ENCODE measurements around the gene GSTO2. TPM values are rescaled to one million over a fixed set of nuclear protein-coding genes. Genes with fewer than 3 reads are reported as not detected.

GSTO2 gene
- total and polyA plus RNA-seq, 10 donors: 0.32 to 1.4 (median 0.91) TPM

DNA sequence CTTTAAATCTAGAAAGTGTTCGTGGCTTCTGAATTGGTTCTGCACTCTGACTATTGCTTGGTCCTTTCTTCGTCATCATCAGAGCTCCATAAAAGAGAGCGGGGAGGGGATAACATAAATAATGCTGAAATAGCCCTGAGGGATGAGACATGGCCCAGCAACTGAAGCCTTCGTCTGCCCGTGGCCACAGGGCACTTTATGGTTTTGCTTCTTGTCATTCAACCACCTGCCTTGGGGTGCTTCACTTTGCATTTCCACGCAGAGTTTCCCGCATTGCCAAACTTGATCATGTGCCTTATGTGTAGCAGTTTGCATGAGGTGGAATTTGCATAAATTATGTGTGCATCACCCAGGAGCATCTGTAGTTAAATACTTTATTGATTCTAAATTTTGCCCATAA lies 15.9 kb downstream of the GSTO2 start:
- no peak overlapping the region for H3K27ac ChIP-seq
- H3K4me1 ChIP-seq: no peaks in the 10 kb centered on the region
- no peak for DNase-seq
- no peak overlapping the region for H3K4me3 ChIP-seq
- TF ChIP-seq POLR2A (IDR thresholded peaks at IDR 0.05): no peak
- TF ChIP-seq, protein P1, sequence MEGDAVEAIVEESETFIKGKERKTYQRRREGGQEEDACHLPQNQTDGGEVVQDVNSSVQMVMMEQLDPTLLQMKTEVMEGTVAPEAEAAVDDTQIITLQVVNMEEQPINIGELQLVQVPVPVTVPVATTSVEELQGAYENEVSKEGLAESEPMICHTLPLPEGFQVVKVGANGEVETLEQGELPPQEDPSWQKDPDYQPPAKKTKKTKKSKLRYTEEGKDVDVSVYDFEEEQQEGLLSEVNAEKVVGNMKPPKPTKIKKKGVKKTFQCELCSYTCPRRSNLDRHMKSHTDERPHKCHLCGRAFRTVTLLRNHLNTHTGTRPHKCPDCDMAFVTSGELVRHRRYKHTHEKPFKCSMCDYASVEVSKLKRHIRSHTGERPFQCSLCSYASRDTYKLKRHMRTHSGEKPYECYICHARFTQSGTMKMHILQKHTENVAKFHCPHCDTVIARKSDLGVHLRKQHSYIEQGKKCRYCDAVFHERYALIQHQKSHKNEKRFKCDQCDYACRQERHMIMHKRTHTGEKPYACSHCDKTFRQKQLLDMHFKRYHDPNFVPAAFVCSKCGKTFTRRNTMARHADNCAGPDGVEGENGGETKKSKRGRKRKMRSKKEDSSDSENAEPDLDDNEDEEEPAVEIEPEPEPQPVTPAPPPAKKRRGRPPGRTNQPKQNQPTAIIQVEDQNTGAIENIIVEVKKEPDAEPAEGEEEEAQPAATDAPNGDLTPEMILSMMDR (IDR thresholded peaks at IDR 0.05 in 8 of 11, conservative IDR thresholded peaks at IDR 0.05 in 3 of 11): no peak
- no peak for TF ChIP-seq POLR2AphosphoS5 (IDR thresholded peaks at IDR 0.05)
- intact Hi-C loops (cut with DNase I; ENCODE audit: low total_unique reads): no loop called here
- 70 to 85% (median 81%) methylated on average over 7 of the region's 7 CpGs for WGBS, 5 donors
- H3K9me3 ChIP-seq: no peaks in the 10 kb centered on the region
- peaks cover 0 to 4% (median 0%) of the 10 kb centered on the region in 7 donors for H3K27me3 ChIP-seq (replicated peaks in 1 of 7)
- no peaks in the 10 kb centered on the region for H3K36me3 ChIP-seq

DNA sequence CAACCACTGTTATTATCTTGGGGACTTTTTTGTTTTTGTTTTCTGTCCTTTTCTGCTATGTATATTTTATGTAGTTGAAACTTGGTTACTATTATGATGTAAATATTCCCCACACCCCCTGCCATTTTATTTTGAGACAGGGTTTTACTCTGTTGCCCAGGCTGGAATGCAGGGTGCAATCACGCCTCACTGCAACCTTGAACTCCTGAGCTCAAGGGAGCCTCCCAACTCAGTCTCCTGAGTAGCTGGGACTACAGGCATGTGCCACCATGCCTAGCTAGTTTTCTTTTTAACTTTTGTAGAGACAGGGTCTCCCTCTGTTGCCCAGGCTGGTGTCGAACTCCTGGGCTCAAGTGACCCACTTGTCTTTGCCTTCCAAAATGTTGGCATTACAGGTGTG lies 18.0 kb downstream of the GSTO2 start:
- intact Hi-C loops (cut with DNase I; ENCODE audit: low total_unique reads): no loop called here
- 66 to 90% (median 74%) methylated on average over 2 of the region's 2 CpGs for WGBS, 5 donors
- peaks cover 0 to 16% (median 0%) of the 10 kb centered on the region in 7 donors for H3K27me3 ChIP-seq (replicated peaks in 1 of 7)
- DNase-seq: no peak
- TF ChIP-seq, protein P1 (IDR thresholded peaks at IDR 0.05 in 8 of 11, conservative IDR thresholded peaks at IDR 0.05 in 3 of 11): no peak
- TF ChIP-seq POLR2AphosphoS5 (IDR thresholded peaks at IDR 0.05): no peak
- no peak overlapping the region for H3K27ac ChIP-seq
- H3K9me3 ChIP-seq: no peaks in the 10 kb centered on the region
- no peaks in the 10 kb centered on the region for H3K36me3 ChIP-seq
- no peak overlapping the region for H3K4me3 ChIP-seq
- H3K4me1 ChIP-seq: peaks cover 0 to 12% (median 9%) of the 10 kb centered on the region in 6 donors

DNA sequence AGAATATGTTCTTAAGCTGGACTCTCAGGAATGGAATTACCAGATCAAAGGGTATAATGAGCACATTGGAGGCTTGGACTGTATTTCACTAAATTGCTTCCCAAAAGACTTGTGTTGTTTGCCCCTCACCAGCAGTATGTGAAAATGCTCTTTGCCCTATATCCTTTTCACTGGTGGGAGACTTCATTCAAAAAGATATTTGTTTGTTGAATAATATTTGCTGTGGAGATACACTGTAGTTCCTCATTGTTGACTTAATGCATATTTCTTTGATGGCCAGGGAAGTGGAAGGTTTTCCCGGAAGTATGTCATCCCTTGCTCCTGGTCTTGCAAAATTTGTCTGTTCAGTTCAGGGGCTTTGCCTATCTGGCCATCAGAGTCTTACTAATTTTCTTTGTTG lies 19.4 kb downstream of the GSTO2 start:
- Histone ChIP-seq H3K9me3 (no peaks in the 10 kb centered on the region), H3K36me3 (no peaks in the 10 kb centered on the region), H3K27me3 (replicated peaks in 1 of 7) (peaks cover 0 to 16% (median 0%) of the 10 kb centered on the region in 7 donors), H3K4me1 (peaks cover 0 to 25% (median 14%) of the 10 kb centered on the region in 6 donors), H3K4me3 (no peak overlapping the region), H3K27ac (no peak overlapping the region)
- no peak for TF ChIP-seq POLR2A (IDR thresholded peaks at IDR 0.05)
- no peak for TF ChIP-seq POLR2AphosphoS5 (IDR thresholded peaks at IDR 0.05)
- TF ChIP-seq, protein P1 (IDR thresholded peaks at IDR 0.05 in 8 of 11, conservative IDR thresholded peaks at IDR 0.05 in 3 of 11): no peak
- WGBS, 5 donors: 62 to 80% (median 79%) methylated on average over 1 of the region's 1 CpG
- intact Hi-C loops (cut with DNase I; ENCODE audit: low total_unique reads): no loop called here
- no peak for DNase-seq

DNA sequence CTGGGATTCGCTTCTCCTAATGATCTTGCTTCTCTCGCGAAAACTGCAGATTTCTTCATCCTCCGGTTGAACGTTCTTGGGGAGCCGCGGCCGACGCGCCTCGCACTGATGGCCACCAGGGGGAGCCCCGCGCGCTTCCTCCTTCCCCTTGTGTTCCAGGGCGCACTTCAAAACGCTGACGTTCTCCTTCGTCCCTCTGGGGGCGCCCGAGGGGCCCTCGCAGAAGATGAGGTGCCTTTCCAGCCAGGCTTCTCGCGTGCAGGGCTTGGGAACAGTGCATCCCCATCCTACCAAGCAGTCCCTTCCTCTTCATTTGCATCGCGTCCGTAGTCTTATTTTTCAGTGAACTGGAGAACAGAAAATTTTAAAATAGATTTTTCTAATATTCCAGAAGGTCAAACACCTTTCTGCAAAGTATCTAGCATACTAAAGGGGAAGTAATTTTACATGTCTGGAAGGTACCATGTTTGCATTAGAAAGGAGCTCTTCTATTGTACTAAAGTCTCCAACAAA lies 22.5 kb downstream of the GSTO2 start:
- intact Hi-C loops (cut with DNase I; ENCODE audit: low total_unique reads): no loop called here
- TF ChIP-seq POLR2AphosphoS5 (IDR thresholded peaks at IDR 0.05): peak; percentile 72 to 87 (median 72)
- no peak for TF ChIP-seq POLR2A (IDR thresholded peaks at IDR 0.05)
- TF ChIP-seq, protein P1 (IDR thresholded peaks at IDR 0.05 in 8 of 11, conservative IDR thresholded peaks at IDR 0.05 in 3 of 11): peak; percentile 98 to 100 (median 100)

More for the DNA sequence above, 22.5 kb downstream of the GSTO2 start:
- peaks cover 0 to 32% (median 18%) of the 10 kb centered on the region in 6 donors for H3K4me1 ChIP-seq
- peaks cover 0 to 16% (median 0%) of the 10 kb centered on the region in 7 donors for H3K27me3 ChIP-seq (replicated peaks in 1 of 7)
- H3K36me3 ChIP-seq: no peaks in the 10 kb centered on the region
- WGBS, 5 donors: 1 to 2% (median 1%) methylated on average over 22 to 26 of the region's 26 CpGs
- H3K4me3 ChIP-seq: no peak overlapping the region
- H3K27ac ChIP-seq: peak overlapping the region in 2 of 8 donors; percentile 5 to 20
- no peaks in the 10 kb centered on the region for H3K9me3 ChIP-seq
- DNase-seq: peak; percentile 98
